ENCODE data around the gene ZNF431.
A peak's percentile ranks its signal among the peaks of the same experiment; 100 is the strongest.
"Not testable (repeated sequence)": the region's sequence is repeated elsewhere in the genome, so short reads cannot be mapped to it uniquely, and the experiment has no call there.

The ZNF431 gene

GRCh38 chr19:21147540-21147939 is 5.7 kb downstream of the ZNF431 start:
- DNase-seq (ENCODE audit: low spot score): no peak

GRCh38 chr19:21148681-21149080 is 6.8 kb downstream of the ZNF431 start:
- no peak for DNase-seq (ENCODE audit: low spot score)

GRCh38 chr19:21149877-21150276 is 8.0 kb downstream of the ZNF431 start:
- no peak for DNase-seq (ENCODE audit: low spot score)

GRCh38 chr19:21151460-21151859 is 9.6 kb downstream of the ZNF431 start:
- DNase-seq (ENCODE audit: low spot score): no peak

- no peak for DNase-seq (ENCODE audit: low spot score)
Measured at GRCh38 chr19:21158523-21159135, 16.8 kb downstream of the ZNF431 start.

- no peak for DNase-seq (ENCODE audit: low spot score)
Measured at GRCh38 chr19:21164541-21164940, 22.7 kb downstream of the ZNF431 start.

GRCh38 chr19:21166436-21166835 is 24.6 kb downstream of the ZNF431 start:
- no peak for DNase-seq (ENCODE audit: low spot score)

GRCh38 chr19:21197590-21198295 is 55.9 kb downstream of the ZNF431 start:
- DNase-seq (ENCODE audit: low spot score): no peak

- DNase-seq (ENCODE audit: low spot score): peak; percentile 29
Measured at GRCh38 chr19:21202865-21203494, 61.1 kb downstream of the ZNF431 start.

GRCh38 chr19:21210037-21210621 is 68.3 kb downstream of the ZNF431 start:
- no peak for DNase-seq (ENCODE audit: low spot score)

GRCh38 chr19:21221693-21222092 is 79.9 kb downstream of the ZNF431 start:
- no peak for DNase-seq (ENCODE audit: low spot score)

GRCh38 chr19:21229938-21230337 is 88.1 kb downstream of the ZNF431 start:
- DNase-seq (ENCODE audit: low spot score): not testable (repeated sequence)

GRCh38 chr19:21233691-21234090 is 91.9 kb downstream of the ZNF431 start:
- no peak for DNase-seq (ENCODE audit: low spot score)

GRCh38 chr19:21236751-21237150 is 94.9 kb downstream of the ZNF431 start:
- not testable (repeated sequence) for DNase-seq (ENCODE audit: low spot score)

- DNase-seq (ENCODE audit: low spot score): no peak
Measured at GRCh38 chr19:21238670-21239069, 96.8 kb downstream of the ZNF431 start.
